Embryonic facial prominence (tissue), 1 donor: Measurements from ENCODE around the gene GNA14.
A peak's percentile ranks its signal among the peaks of the same experiment; 100 is the strongest.
"Not testable (repeated sequence)": the region's sequence is repeated elsewhere in the genome, so short reads cannot be mapped to it uniquely, and the experiment has no call there.

Source experiments
- DNase-seq: peaks from one replicate; pipeline ENCODE4 v3.0.0-alpha.2; 2016; ENCODE audit errors: extremely low spot score

The GNA14 gene

GRCh38 chr9:77643871-77644270 lies 4.3 kb downstream of the GNA14 start:
- DNase-seq, result no peak

- DNase-seq, result no peak
These were observed 7.2 kb downstream of the GNA14 start for GRCh38 chr9:77640741-77641580.

GRCh38 chr9:77632652-77633051 lies 15.5 kb downstream of the GNA14 start:
- no peak for DNase-seq

GRCh38 chr9:77628864-77629263 lies 19.3 kb downstream of the GNA14 start:
- not testable (repeated sequence) for DNase-seq

GRCh38 chr9:77616191-77616590 lies 31.9 kb downstream of the GNA14 start:
- no peak for DNase-seq

GRCh38 chr9:77614645-77615044 lies 33.5 kb downstream of the GNA14 start:
- DNase-seq, result no peak

- no peak for DNase-seq
These were observed 41.6 kb downstream of the GNA14 start for GRCh38 chr9:77606526-77606925.

- no peak for DNase-seq
These were observed 42.5 kb downstream of the GNA14 start for GRCh38 chr9:77605449-77606220.

- no peak for DNase-seq
These were observed 43.8 kb downstream of the GNA14 start for GRCh38 chr9:77604316-77604715.

- no peak for DNase-seq
These were observed 45.3 kb downstream of the GNA14 start for GRCh38 chr9:77602852-77603251.

- DNase-seq, result no peak
These were observed 46.5 kb downstream of the GNA14 start for GRCh38 chr9:77601476-77602099.

- no peak for DNase-seq
These were observed 47.3 kb downstream of the GNA14 start for GRCh38 chr9:77600810-77601209.

- DNase-seq, result no peak
These were observed 48.6 kb downstream of the GNA14 start for GRCh38 chr9:77599492-77599891.

GRCh38 chr9:77598991-77599390 lies 49.1 kb downstream of the GNA14 start:
- DNase-seq, result peak; percentile 25

- no peak for DNase-seq
These were observed 49.6 kb downstream of the GNA14 start for GRCh38 chr9:77598524-77598923.

GRCh38 chr9:77597057-77597456 lies 51.1 kb downstream of the GNA14 start:
- DNase-seq, result no peak

GRCh38 chr9:77595426-77596095 lies 52.6 kb downstream of the GNA14 start:
- DNase-seq, result no peak

GRCh38 chr9:77594963-77595362 lies 53.2 kb downstream of the GNA14 start:
- no peak for DNase-seq

- DNase-seq, result no peak
These were observed 54.6 kb downstream of the GNA14 start for GRCh38 chr9:77593528-77593927.

- DNase-seq, result no peak
These were observed 55.6 kb downstream of the GNA14 start for GRCh38 chr9:77592476-77592875.

GRCh38 chr9:77589046-77589795 lies 58.9 kb downstream of the GNA14 start:
- no peak for DNase-seq
